Transverse colon (tissue), 4 donors: Measurements from ENCODE around the gene KIF1B. TPM values are rescaled to one million over a fixed set of nuclear protein-coding genes. Genes with fewer than 3 reads are reported as not detected.
A peak's percentile ranks its signal among the peaks of the same experiment; 100 is the strongest.

Experiments used
- DNase-seq: peaks from one replicate; pipeline ENCODE4 v3.0.0-alpha.2; 2019
- H3K27ac ChIP-seq, 4 donors: fragments of 200-600 bp; sonication (generic); 2 replicates each; pipeline ENCODE4 v1.5.1; 2016 to 2018; ENCODE audit warnings: inconsistent platforms in 4 of 4
- H3K27me3 ChIP-seq: fragments of 200-600 bp; sonication (generic); 2 replicates; pipeline ENCODE4 v1.5.1; 2017; ENCODE audit warnings: inconsistent platforms
- H3K36me3 ChIP-seq, 4 donors: fragments of 200-600 bp; sonication (generic); 2 replicates each; pipeline ENCODE4 v1.5.1; 2017 to 2019; ENCODE audit warnings: inconsistent platforms in 4 of 4
- H3K4me1 ChIP-seq, 4 donors: fragments of 200-600 bp; sonication (generic); 2 replicates each; pipeline ENCODE4 v1.5.1; 2017 to 2020; ENCODE audit warnings: inconsistent platforms in 4 of 4
- H3K4me3 ChIP-seq, 4 donors: fragments of 200-600 bp; sonication (generic); 1 replicate in 1 of 4; 2 replicates in 3 of 4; pipeline versions ENCODE4 v1.5.1 to v1.6.1; 2017 to 2019; ENCODE audit warnings: inconsistent platforms in 4 of 4
- H3K9me3 ChIP-seq, 2 donors: fragments of 200-600 bp; sonication (generic); 2 replicates each; pipeline ENCODE4 v1.5.1; 2017 to 2019; ENCODE audit warnings: inconsistent platforms in 2 of 2
- CTCF ChIP-seq, 5 experiments: fragments of 200-600 bp in 3 of 5; fragments of 450-650 bp in 2 of 5; sonication (generic) in 3 of 5; IDR thresholded peaks; 1 replicate in 2 of 5; 2 replicates in 3 of 5; pipeline ENCODE4 v1.5.1; 2016 to 2017; ENCODE audit warnings: antibody characterized with exemption in 5 of 5, inconsistent platforms in 3 of 5, mild to moderate bottlenecking in 2 of 5, moderate library complexity in 1 of 5
- EP300 ChIP-seq: sonication (generic); formaldehyde crosslinking; IDR thresholded peaks from one replicate; pipeline ENCODE4 v1.6.1; 2017; ENCODE audit warnings: antibody characterized with exemption, low read depth
- POLR2A ChIP-seq: fragments of 450-650 bp; IDR thresholded peaks from one replicate; pipeline ENCODE4 v1.6.1; 2016; ENCODE audit warnings: antibody characterized with exemption, mild to moderate bottlenecking, moderate library complexity
- POLR2AphosphoS5 ChIP-seq, 3 donors: sonication (generic); formaldehyde crosslinking; IDR thresholded peaks; one replicate each; pipeline ENCODE4 v1.6.1; 2016; ENCODE audit warnings: antibody characterized with exemption in 3 of 3
- WGBS, 2 donors: methylation state at CpG; one replicate each; pipeline ENCODE4 v1.1.5; 2018; ENCODE audit warnings: low coverage in 1 of 2; 5-methylcytosine and 5-hydroxymethylcytosine counted together
- in situ Hi-C, 4 donors: fragments of 200-750 bp; cut with MboI; loops; one replicate each; pipeline versions ENCODE4 v1.15.0 to v1.15.1; 2017; ENCODE audit warnings: low sequenced_read_pairs in 3 of 4, low pct_ligation_motif_present in 1 of 4, low pct_unique_long_range_greater_than_20kb in 1 of 4
- intact Hi-C: fragments of 100-400 bp; cut with DNase I; formaldehyde crosslinking; loops from one replicate; pipeline ENCODE4 v1.15.1; 2023; ENCODE audit warnings: low total_unique reads
- total RNA-seq, 4 donors: library from RNA; depleted of rRNA; stranded (reverse); fragments of >200 nt; gene quantifications; one replicate each; pipeline ENCODE4 v1.1.0, GENCODE V29; 2016

KIF1B gene
- total RNA-seq, 4 donors from 2014 or later: 50.9 to 87.9 (median 71.4) TPM

- no peaks in the 10 kb centered on the region for H3K27me3 ChIP-seq
- H3K27ac ChIP-seq: no peak overlapping the region
- H3K9me3 ChIP-seq: no peaks in the 10 kb centered on the region
- H3K4me1 ChIP-seq: peaks cover 0 to 3% (median 0%) of the 10 kb centered on the region in 4 donors
- no peak for DNase-seq
- intact Hi-C loops (no loop called here), in situ Hi-C loops (no loop called here)
- WGBS, 2 donors: 100% methylated on average over 2 of the region's 2 CpGs
- no peak overlapping the region for H3K4me3 ChIP-seq
- no peaks in the 10 kb centered on the region for H3K36me3 ChIP-seq
- TF ChIP-seq CTCF (IDR thresholded peaks at IDR 0.05): no peak
- TF ChIP-seq EP300: no peak
- TF ChIP-seq POLR2AphosphoS5 (IDR thresholded peaks at IDR 0.05): no peak
- no peak for TF ChIP-seq POLR2A
These were observed 22.2 kb upstream of the KIF1B start for GRCh38 chr1:10188133-10188650.

- no peak overlapping the region for H3K4me3 ChIP-seq
- H3K27ac ChIP-seq: no peak overlapping the region
- H3K36me3 ChIP-seq: no peaks in the 10 kb centered on the region
- peaks cover 0 to 3% (median 0%) of the 10 kb centered on the region in 4 donors for H3K4me1 ChIP-seq
- in situ Hi-C loops: no loop called here
- peak; percentile 59 for DNase-seq
- TF ChIP-seq CTCF (IDR thresholded peaks at IDR 0.05) (no peak), POLR2AphosphoS5 (IDR thresholded peaks at IDR 0.05) (peak in 1 of 3 donors; percentile 15)
- intact Hi-C loops: loop anchor here (5.0 kb wide), 1 partner anchor 1287 kb away; no protein-coding TSS in a partner anchor
- H3K9me3 ChIP-seq: no peaks in the 10 kb centered on the region
- no peaks in the 10 kb centered on the region for H3K27me3 ChIP-seq
- WGBS, 2 donors: 55 to 80% methylated on average over 1 to 4 of the region's 4 CpGs
These were observed 20.7 kb upstream of the KIF1B start for GRCh38 chr1:10189659-10190058.

GRCh38 chr1:10192263-10192662 is 18.1 kb upstream of the KIF1B start:
- in situ Hi-C loops (no loop called here), intact Hi-C loops (loop anchor here (5.0 kb wide), 1 partner anchor 1290 kb away; no protein-coding TSS in a partner anchor)
- Histone ChIP-seq H3K36me3 (no peaks in the 10 kb centered on the region), H3K27me3 (no peaks in the 10 kb centered on the region), H3K4me1 (no peaks in the 10 kb centered on the region), H3K9me3 (no peaks in the 10 kb centered on the region), H3K27ac (no peak overlapping the region), H3K4me3 (no peak overlapping the region)
- WGBS, 2 donors: 83 to 86% methylated on average over 4 to 5 of the region's 5 CpGs
- no peak for TF ChIP-seq POLR2AphosphoS5 (IDR thresholded peaks at IDR 0.05)
- no peak for TF ChIP-seq POLR2A
- no peak for TF ChIP-seq CTCF (IDR thresholded peaks at IDR 0.05)
- TF ChIP-seq EP300: no peak
- no peak for DNase-seq

GRCh38 chr1:10193288-10193687 is 17.1 kb upstream of the KIF1B start:
- no peak overlapping the region for H3K4me3 ChIP-seq
- no peaks in the 10 kb centered on the region for H3K4me1 ChIP-seq
- intact Hi-C loops: loop anchor here (5.0 kb wide), 1 partner anchor 1291 kb away; no protein-coding TSS in a partner anchor
- no peak for DNase-seq
- 76% methylated on average over 6 of the region's 6 CpGs; no CpG with 5 or more reads in 1 of the 2 donors for WGBS, 2 donors
- no peaks in the 10 kb centered on the region for H3K27me3 ChIP-seq
- in situ Hi-C loops: no loop called here
- no peak overlapping the region for H3K27ac ChIP-seq
- H3K36me3 ChIP-seq: no peaks in the 10 kb centered on the region
- H3K9me3 ChIP-seq: no peaks in the 10 kb centered on the region
- no peak for TF ChIP-seq EP300
- TF ChIP-seq POLR2A: no peak
- TF ChIP-seq POLR2AphosphoS5 (IDR thresholded peaks at IDR 0.05): no peak

GRCh38 chr1:10195570-10195969 is 14.8 kb upstream of the KIF1B start:
- 87% methylated on average over 6 of the region's 6 CpGs; no CpG with 5 or more reads in 1 of the 2 donors for WGBS, 2 donors
- no peak for DNase-seq

More at GRCh38 chr1:10195570-10195969, 14.8 kb upstream of the KIF1B start:
- H3K36me3 ChIP-seq: no peaks in the 10 kb centered on the region
- in situ Hi-C loops: no loop called here
- H3K27me3 ChIP-seq: no peaks in the 10 kb centered on the region
- no peak overlapping the region for H3K27ac ChIP-seq
- no peaks in the 10 kb centered on the region for H3K9me3 ChIP-seq
- TF ChIP-seq POLR2AphosphoS5 (IDR thresholded peaks at IDR 0.05) (no peak), CTCF (IDR thresholded peaks at IDR 0.05) (no peak), EP300 (no peak), POLR2A (no peak)
- intact Hi-C loops: no loop called here
- no peaks in the 10 kb centered on the region for H3K4me1 ChIP-seq
- no peak overlapping the region for H3K4me3 ChIP-seq
